ENCODE data around the gene KRTAP4-9. TPM values are rescaled to one million over a fixed set of nuclear protein-coding genes. Genes with fewer than 3 reads are reported as not detected.
"Not testable (repeated sequence)": the region's sequence is repeated elsewhere in the genome, so short reads cannot be mapped to it uniquely, and the experiment has no call there.

KRTAP4-9 gene
- total RNA-seq, 2 experiments from 2014 or later: not detected

DNA sequence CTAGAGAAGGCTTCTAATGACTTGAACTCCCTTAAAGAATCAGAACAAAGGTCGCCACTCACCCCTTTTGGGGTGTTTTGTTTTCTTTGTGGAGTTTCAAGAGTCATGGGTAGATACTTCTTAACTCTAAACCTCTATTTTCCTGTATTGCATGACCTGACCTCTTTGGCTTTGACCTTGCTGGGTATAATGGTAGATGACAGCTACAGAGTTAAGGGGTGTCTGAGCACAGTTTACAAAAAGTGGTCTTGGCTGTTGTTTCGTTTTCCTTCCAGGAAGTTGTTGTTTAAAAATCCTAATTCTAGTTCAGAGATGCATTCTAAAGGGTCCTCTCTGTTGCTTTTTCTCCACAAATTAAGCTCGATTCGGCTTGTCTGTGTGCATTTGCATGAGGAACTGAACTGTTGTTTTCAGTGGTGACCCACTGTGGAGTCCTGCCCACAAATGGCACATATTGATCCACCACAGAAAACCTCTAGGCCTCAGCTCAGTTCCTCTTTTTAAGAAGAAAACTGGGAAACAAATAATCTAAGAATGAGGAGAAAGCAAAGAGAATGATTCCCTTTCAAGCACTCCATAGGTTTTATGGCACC, 16.3 kb upstream of the KRTAP4-9 start:
- H3K27ac Mint-ChIP-seq; H3K27me3 Mint-ChIP-seq; H3K36me3 Mint-ChIP-seq (ENCODE audit: low read depth); DNase-seq; POLR2A ChIA-PET; CTCF ChIA-PET; H3K4me1 Mint-ChIP-seq (ENCODE audit: low read depth); H3K4me3 Mint-ChIP-seq; ATAC-seq; H3K9me3 Mint-ChIP-seq; intact Hi-C loops (cut with micrococcal nuclease): not testable (repeated sequence)

DNA sequence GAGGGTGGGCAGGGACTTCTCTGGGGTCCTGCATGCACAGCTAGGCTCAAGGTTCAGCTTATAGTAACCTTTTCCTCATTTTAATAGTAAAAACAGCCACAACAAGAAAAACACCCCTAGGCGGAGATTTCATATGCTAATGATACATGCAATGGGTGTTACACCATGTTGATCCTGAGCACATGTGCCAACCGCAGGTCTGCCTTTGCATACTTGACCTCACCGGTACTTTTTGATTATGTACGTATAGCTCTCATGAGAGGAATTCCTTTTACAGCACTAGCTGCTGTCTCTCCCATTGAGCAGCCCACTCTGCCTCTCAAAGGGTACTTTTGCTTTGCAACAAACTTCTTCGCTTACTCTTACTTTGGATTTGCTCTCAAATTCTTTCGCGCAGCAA, 9.1 kb upstream of the KRTAP4-9 start:
- H3K4me1 Mint-ChIP-seq (ENCODE audit: low read depth): peaks cover 8% of the 10 kb centered on the region
- ATAC-seq: no peak
- POLR2A ChIA-PET: no interaction called here
- CTCF ChIA-PET: no interaction called here
- TF ChIP-seq, protein P1, sequence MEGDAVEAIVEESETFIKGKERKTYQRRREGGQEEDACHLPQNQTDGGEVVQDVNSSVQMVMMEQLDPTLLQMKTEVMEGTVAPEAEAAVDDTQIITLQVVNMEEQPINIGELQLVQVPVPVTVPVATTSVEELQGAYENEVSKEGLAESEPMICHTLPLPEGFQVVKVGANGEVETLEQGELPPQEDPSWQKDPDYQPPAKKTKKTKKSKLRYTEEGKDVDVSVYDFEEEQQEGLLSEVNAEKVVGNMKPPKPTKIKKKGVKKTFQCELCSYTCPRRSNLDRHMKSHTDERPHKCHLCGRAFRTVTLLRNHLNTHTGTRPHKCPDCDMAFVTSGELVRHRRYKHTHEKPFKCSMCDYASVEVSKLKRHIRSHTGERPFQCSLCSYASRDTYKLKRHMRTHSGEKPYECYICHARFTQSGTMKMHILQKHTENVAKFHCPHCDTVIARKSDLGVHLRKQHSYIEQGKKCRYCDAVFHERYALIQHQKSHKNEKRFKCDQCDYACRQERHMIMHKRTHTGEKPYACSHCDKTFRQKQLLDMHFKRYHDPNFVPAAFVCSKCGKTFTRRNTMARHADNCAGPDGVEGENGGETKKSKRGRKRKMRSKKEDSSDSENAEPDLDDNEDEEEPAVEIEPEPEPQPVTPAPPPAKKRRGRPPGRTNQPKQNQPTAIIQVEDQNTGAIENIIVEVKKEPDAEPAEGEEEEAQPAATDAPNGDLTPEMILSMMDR (IDR thresholded peaks at IDR 0.05): no peak
- no peak overlapping the region for H3K4me3 Mint-ChIP-seq
- H3K36me3 Mint-ChIP-seq (ENCODE audit: low read depth): no peaks in the 10 kb centered on the region
- peaks cover 5% of the 10 kb centered on the region for H3K27me3 Mint-ChIP-seq
- DNase-seq: no peak
- intact Hi-C loops (cut with micrococcal nuclease): no loop called here
- H3K9me3 Mint-ChIP-seq: peaks cover 4% of the 10 kb centered on the region
- no peak overlapping the region for H3K27ac Mint-ChIP-seq

DNA sequence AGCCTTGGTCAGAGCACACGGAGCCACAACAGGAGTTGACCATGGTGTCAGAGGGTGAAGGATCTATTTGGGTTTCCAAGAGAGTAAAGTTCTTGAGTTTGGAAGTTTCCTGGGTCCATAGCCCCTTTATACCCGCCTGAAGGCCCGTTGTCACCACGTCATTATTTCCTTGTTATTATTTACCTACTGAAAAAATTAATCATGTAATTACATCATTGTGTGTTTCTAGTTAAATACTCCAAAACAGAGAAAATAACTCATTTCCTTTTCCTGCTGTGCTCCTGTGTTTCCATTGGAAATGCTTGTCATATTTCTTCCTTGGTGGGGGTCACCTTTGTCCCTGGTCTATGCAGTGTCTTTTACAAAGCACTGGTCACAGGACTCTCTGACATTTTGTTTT, 7.1 kb upstream of the KRTAP4-9 start, which contains the start of gene KRTAP4-8:
KRTAP4-8 (minus strand) TSS at position 101 of the 400 bp plus-strand sequence; CDS start at position 43, 58 bp downstream.
- Mint-ChIP-seq H3K4me1 (ENCODE audit: low read depth) (peaks cover 8% of the 10 kb centered on the region), H3K36me3 (ENCODE audit: low read depth) (no peaks in the 10 kb centered on the region), H3K27ac (no peak within 1 kb of the TSS), H3K4me3 (no peak within 1 kb of the TSS), H3K9me3 (peaks cover 1% of the 10 kb centered on the region), H3K27me3 (peaks cover 5% of the 10 kb centered on the region)
- DNase-seq (no peak), ATAC-seq (no peak)
- TF ChIP-seq, protein P1 (IDR thresholded peaks at IDR 0.05): no peak
- POLR2A ChIA-PET: no interaction called here
- intact Hi-C loops (cut with micrococcal nuclease): no loop called here
- CTCF ChIA-PET: no interaction called here

DNA sequence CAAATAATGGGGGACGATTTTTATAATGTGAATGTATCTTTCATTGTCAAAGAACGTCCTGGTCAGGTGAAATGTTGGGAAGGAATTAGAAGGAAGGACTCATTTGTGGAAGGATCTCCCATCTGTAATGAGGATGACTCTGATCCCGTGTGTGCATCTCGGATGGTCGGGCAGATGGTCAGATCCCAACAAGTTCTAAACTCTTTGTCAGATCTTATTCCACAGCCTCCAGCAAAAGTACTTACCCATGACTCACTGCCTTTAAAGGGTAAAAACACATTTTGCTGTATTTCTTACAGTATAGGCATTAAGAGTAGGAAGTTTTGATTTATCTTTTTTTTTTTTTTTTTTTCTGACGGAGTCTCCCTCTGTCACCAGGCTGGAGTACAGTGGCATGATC, 6.7 kb upstream of the KRTAP4-9 start:
- TF ChIP-seq, protein P1 (IDR thresholded peaks at IDR 0.05): no peak
- DNase-seq (no peak), ATAC-seq (no peak)
- Mint-ChIP-seq H3K27ac (no peak overlapping the region), H3K4me1 (ENCODE audit: low read depth) (peaks cover 8% of the 10 kb centered on the region), H3K4me3 (no peak overlapping the region), H3K9me3 (no peaks in the 10 kb centered on the region), H3K36me3 (ENCODE audit: low read depth) (no peaks in the 10 kb centered on the region), H3K27me3 (peaks cover 5% of the 10 kb centered on the region)
- POLR2A ChIA-PET: no interaction called here
- intact Hi-C loops (cut with micrococcal nuclease): no loop called here
- CTCF ChIA-PET: no interaction called here

DNA sequence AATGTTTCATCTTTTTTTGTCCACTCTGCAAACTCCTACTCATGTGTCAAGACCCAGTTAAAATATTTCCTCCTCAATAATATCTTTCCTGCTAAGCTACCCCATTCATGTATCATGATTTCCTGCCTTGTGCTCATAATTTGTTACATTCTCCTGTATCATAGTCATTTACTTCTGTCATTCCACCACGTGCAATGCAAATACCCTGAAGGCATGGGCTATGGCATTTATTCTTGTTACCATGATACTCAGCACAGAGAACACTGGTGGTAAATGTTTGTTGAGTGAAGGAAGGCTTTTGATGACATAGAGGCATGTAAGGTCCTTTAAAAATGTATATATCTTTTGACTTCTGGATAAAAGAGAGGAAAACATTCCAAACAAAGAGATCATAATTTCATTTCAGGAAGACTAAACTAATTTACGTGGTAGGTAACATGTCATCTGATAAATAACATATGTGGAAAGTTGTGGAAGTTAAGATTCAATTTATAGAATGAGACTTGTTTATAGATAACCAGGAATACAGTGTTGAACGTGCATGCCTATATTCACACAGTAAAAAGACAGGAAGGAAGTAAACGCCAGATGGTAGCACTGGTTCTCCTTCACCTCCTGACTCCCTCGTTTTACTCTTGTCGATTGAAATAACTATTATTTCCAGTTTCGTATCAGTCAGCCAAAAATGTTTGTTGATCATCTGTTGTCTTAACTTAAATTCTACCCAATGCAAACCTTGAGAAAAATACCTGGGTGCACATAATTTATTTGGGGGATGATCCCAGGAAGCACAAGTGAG, 5.3 kb upstream of the KRTAP4-9 start:
- H3K27ac Mint-ChIP-seq; CTCF ChIA-PET; H3K9me3 Mint-ChIP-seq; intact Hi-C loops (cut with micrococcal nuclease); ATAC-seq; DNase-seq; H3K36me3 Mint-ChIP-seq (ENCODE audit: low read depth); H3K4me3 Mint-ChIP-seq; POLR2A ChIA-PET; H3K27me3 Mint-ChIP-seq; H3K4me1 Mint-ChIP-seq (ENCODE audit: low read depth): not testable (repeated sequence)

DNA sequence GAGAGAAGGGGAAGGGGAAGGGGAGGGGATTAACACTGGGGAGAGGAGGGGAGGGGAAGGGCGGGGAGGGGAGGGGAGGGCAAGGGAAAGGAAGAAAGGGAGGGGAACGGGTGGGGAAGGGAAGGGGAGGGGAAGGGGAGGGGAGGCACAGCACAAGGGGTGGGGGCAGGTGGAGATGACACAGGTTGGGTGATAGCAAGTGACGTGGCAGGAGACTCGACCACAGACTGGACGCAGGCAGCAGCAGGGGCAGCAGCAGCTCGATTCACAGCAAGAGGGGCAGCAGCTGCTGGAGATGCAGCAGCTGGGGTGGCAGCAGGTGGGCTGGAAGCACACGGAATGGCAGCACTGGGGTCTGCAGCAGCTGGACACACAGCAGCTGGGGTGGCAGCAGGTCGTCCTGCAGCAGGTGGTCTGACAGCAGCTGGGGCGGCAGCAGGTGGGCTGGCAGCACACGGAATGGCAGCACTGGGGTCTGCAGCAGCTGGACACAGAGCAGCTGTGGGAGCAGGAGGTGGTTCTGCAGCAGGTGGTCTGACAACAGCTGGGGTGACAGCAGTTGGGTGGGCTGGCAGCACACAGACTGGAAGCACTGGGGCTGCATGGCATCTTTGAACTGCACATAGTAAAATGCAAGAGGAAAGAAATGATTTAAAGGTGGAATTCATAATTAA, 3.5 kb upstream of the KRTAP4-9 start, which contains the start of gene KRTAP4-16:
KRTAP4-16 (minus strand) TSS at position 624 of the 674 bp plus-strand sequence; CDS start at position 624, 0 bp downstream.
- ChIA-PET POLR2A (no interaction called here), CTCF (no interaction called here)
- H3K4me3 Mint-ChIP-seq: no peak within 1 kb of the TSS
- H3K27ac Mint-ChIP-seq: no peak within 1 kb of the TSS
- intact Hi-C loops (cut with micrococcal nuclease): no loop called here
- H3K9me3 Mint-ChIP-seq: no peaks in the 10 kb centered on the region
- H3K36me3 Mint-ChIP-seq (ENCODE audit: low read depth): no peaks in the 10 kb centered on the region
- ATAC-seq (no peak), DNase-seq (no peak)
- peaks cover 8% of the 10 kb centered on the region for H3K4me1 Mint-ChIP-seq (ENCODE audit: low read depth)
- peaks cover 5% of the 10 kb centered on the region for H3K27me3 Mint-ChIP-seq
- TF ChIP-seq, protein P1 (IDR thresholded peaks at IDR 0.05): no peak
